AG10803 (cell line): Measurements from ENCODE around the gene TCF21.
"Not testable (repeated sequence)": the region's sequence is repeated elsewhere in the genome, so short reads cannot be mapped to it uniquely, and the experiment has no call there.

Source experiments
- DNase-seq: peaks from one replicate; pipeline ENCODE4 v3.0.0; 2010; ENCODE audit warnings: low read depth
- H3K4me3 ChIP-seq: 2 replicates; pipeline ENCODE4 v1.5.1; 2011; ENCODE audit warnings: mild to moderate bottlenecking, low read length, control low read depth
- TF ChIP-seq, protein P1 (sequence below): conservative IDR thresholded peaks from 2 replicates; pipeline ENCODE4 v1.5.1; 2011; ENCODE audit warnings: mild to moderate bottlenecking, low read length, control low read depth, inconsistent platforms

Gene TCF21

DNA sequence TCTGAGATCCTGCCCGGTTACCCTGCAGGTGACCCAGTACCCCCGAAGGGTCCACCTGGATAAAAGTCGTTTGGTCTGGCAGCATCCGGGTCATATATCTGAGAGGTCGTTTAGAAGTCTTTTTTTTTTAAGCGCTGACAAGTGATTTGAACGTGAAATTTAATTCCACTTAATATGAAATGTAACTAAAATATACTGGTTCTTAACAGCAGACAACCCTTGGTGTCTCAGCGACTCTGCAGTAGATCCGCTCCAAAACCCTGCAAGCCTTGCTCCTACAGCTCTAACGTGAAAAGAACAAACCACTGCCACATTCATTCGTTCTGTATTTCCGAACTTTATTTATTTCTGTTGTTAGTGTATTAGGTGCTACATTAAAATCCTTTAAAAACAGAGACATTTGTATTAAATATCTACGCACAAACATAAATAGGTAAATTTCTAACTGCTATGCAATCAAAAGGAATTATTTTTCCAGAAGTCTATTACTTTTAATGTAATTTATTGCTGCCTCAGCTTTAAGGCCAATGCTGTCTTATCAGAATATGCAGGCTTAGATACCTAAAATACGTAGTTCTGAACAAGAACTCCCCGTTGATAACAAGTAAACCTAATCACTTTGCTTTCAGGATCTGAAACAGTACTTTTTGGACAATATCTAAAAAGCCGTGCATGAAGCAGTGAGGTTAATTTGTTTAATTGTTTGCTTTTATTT is 33.5 kb upstream of the TCF21 start:
- no peak overlapping the region; the same call in 1 of the 2 replicates for H3K4me3 ChIP-seq
- no peak for DNase-seq
- TF ChIP-seq, protein P1, sequence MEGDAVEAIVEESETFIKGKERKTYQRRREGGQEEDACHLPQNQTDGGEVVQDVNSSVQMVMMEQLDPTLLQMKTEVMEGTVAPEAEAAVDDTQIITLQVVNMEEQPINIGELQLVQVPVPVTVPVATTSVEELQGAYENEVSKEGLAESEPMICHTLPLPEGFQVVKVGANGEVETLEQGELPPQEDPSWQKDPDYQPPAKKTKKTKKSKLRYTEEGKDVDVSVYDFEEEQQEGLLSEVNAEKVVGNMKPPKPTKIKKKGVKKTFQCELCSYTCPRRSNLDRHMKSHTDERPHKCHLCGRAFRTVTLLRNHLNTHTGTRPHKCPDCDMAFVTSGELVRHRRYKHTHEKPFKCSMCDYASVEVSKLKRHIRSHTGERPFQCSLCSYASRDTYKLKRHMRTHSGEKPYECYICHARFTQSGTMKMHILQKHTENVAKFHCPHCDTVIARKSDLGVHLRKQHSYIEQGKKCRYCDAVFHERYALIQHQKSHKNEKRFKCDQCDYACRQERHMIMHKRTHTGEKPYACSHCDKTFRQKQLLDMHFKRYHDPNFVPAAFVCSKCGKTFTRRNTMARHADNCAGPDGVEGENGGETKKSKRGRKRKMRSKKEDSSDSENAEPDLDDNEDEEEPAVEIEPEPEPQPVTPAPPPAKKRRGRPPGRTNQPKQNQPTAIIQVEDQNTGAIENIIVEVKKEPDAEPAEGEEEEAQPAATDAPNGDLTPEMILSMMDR, result no peak

DNA sequence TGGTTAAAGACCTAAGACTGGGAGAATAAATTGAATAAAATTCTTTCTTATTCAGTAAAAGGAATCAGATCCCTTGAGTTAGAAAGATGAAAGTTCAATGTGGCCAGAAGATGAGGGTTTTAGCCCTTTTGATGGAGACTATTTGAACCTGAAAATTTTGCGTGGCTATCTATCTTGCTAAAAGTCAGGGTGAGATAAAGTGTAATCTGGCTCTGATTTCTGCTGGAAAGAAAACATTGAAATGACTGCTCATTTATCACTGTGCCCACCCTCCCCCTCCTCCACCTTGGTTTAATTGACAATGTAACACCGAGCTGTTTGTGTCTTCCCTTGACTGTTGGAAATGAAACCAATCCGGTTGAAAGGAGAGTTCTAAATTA is 32.9 kb upstream of the TCF21 start:
- H3K4me3 ChIP-seq, result no peak overlapping the region
- TF ChIP-seq, protein P1, result no peak
- no peak for DNase-seq

DNA sequence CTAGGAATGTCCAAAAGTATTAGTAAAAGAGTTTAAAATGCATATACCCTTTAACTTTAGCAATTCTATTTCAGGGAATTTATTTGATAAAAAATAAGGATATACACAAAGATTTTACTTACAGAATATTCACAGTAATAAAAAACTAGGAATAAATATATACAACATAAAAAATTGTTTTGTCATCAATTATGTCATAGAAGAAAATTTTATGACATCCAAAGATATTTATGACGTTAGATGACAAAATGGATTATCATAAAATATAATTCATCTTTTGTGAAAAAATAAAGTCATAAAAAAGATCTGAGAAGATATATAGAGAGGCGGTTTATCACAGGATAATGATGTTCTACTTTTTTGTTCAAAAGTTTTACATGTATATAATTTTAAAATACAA is 32.0 kb upstream of the TCF21 start:
- H3K4me3 ChIP-seq, result no peak overlapping the region
- TF ChIP-seq, protein P1, result no peak
- no peak for DNase-seq

DNA sequence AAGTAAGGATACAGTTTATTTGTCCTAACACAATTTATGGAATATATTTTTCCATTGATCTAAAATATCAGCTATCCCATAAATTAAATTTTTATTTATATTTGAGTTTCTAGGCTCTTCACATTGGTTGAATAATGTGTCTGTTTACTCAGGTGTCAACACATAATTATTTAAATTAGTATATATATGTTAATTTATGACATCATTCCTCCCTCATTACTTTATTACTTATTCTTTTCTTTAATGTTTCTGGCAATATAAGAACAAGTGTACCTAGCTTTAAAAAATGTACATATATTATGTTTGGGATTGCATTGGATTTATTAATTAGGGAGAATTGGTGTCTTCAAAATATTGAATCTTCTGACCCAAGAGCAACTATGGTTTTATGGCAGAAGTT is 31.2 kb upstream of the TCF21 start:
- no peak for DNase-seq
- no peak overlapping the region for H3K4me3 ChIP-seq
- TF ChIP-seq, protein P1, result no peak

DNA sequence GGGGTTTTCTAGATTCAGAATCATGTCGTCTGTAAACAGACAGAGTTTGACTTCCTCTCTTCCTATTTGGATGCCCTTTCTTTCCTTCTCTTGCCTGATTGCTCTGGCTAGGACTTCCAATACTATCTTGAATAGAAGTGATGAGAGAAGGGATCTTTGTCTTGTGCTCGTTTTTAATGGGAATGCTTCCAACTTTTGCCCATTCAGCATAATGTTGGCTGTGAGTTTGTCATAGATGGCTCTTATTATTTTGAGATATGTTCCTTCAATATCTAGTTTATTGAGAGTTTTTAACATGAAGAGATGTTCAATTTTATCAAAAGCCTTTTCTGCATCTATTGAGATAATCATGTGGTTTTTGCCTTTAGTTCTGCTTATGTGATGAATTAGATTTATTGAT is 27.6 kb upstream of the TCF21 start:
- not testable (repeated sequence) for DNase-seq, H3K4me3 ChIP-seq

DNA sequence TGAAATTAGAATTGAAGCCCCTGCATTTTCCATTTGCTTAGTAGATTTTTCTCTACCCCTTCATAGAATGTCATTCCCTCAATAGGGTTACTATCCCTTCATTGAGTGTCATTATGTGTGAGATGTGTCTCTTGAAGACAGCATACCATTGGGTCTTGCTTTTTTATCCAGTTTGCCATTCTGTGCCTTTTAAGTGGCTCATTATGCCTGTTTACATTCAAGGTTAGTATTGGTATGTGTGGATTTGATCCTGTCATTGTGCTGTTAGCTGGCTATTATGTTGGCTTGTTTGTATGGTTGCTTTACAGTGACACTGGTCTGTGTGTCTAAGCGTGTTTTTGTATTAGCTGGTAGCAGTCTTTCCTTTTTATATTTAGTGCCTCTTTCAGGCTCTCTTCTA is 25.7 kb upstream of the TCF21 start:
- TF ChIP-seq, protein P1, result no peak
- DNase-seq, result no peak
- H3K4me3 ChIP-seq, result no peak overlapping the region

DNA sequence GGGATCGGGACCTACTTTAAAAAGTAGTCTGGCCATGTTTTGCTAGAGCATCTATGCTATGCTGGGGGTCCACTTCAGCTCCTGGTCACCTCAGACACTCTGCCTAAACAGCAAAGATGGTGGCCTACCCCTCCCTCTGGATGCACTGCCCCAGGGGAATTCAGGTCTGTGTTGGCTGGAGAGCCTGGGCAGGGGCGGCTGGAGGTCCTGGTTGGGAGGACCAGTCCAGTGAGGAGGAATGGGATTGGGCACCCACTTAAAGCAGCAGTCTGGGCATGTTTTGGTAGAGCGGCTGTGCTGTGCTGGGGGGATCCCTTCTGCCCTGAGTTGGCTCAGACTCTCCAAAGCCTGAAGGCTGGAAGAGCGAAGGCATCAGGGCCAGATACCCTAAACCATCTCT is 23.2 kb upstream of the TCF21 start:
- TF ChIP-seq, protein P1, result no peak
- H3K4me3 ChIP-seq, result no peak overlapping the region
- DNase-seq, result no peak
